HepG2 (cell line): Measurements from ENCODE around the gene PGAP3. TPM values are rescaled to one million over a fixed set of nuclear protein-coding genes. Genes with fewer than 3 reads are reported as not detected.

Experiments
- AGO2 ChIP-seq: fragments of 200-400 bp; formaldehyde crosslinking; optimal IDR thresholded peaks from 2 replicates; pipeline ENCODE3; 2017; ENCODE audit warnings: mild to moderate bottlenecking, low read depth, low read length, moderate library complexity
- BRD4 ChIP-seq: sonication (generic); formaldehyde crosslinking; IDR thresholded peaks from 2 replicates; pipeline ENCODE4 v1.4.0; 2020; ENCODE audit warnings: missing genetic modification reagents
- CERS6 ChIP-seq: sonication (generic); formaldehyde crosslinking; IDR thresholded peaks from 2 replicates; pipeline ENCODE4 v1.5.0; 2020; ENCODE audit warnings: missing genetic modification reagents
- HNRNPL ChIP-seq: fragments of 200-400 bp; formaldehyde crosslinking; IDR thresholded peaks from 2 replicates; pipeline ENCODE4 v1.6.1; 2017; ENCODE audit warnings: mild to moderate bottlenecking, low read depth, low read length
- NKX3-1 ChIP-seq: sonication (generic); formaldehyde crosslinking; IDR thresholded peaks from 2 replicates; pipeline ENCODE4 v1.5.0; 2020; ENCODE audit warnings: missing genetic modification reagents
- PITX1 ChIP-seq: sonication (generic); formaldehyde crosslinking; IDR thresholded peaks from 2 replicates; pipeline ENCODE4 v1.5.1; 2020; ENCODE audit warnings: mild to moderate bottlenecking, missing genetic modification reagents
- RAD21 ChIP-seq: fragments of 450-650 bp; formaldehyde crosslinking; IDR thresholded peaks from 2 replicates; pipeline ENCODE4 v1.5.0; 2020; ENCODE audit warnings: mild to moderate bottlenecking
- RERE ChIP-seq: IDR thresholded peaks from 2 replicates; pipeline ENCODE4 v1.6.1; 2016; ENCODE audit warnings: low read depth, missing genetic modification reagents, missing compliant biosample characterization
- SP2 ChIP-seq: sonication (generic); formaldehyde crosslinking; IDR thresholded peaks from 2 replicates; pipeline ENCODE4 v1.5.1; 2020; ENCODE audit warnings: mild to moderate bottlenecking, missing genetic modification reagents
- STAG1 ChIP-seq: sonication (generic); formaldehyde crosslinking; IDR thresholded peaks from 2 replicates; pipeline ENCODE4 v1.4.0; 2020; ENCODE audit warnings: missing genetic modification reagents
- ZMYM4 ChIP-seq: sonication (generic); formaldehyde crosslinking; IDR thresholded peaks from 2 replicates; pipeline ENCODE4 v1.8.1; 2023; ENCODE audit warnings: mild to moderate bottlenecking, missing genetic modification reagents
- ZNF224 ChIP-seq: sonication (generic); formaldehyde crosslinking; IDR thresholded peaks from 2 replicates; pipeline ENCODE4 v1.5.0; 2020; ENCODE audit warnings: mild to moderate bottlenecking, missing genetic modification reagents
- ZNF558 ChIP-seq: sonication (generic); formaldehyde crosslinking; IDR thresholded peaks from 2 replicates; pipeline ENCODE4 v1.9.0; 2022; ENCODE audit warnings: mild to moderate bottlenecking, missing genetic modification reagents, borderline replicate concordance
- ZNF576 ChIP-seq: sonication (generic); formaldehyde crosslinking; IDR thresholded peaks from 2 replicates; pipeline ENCODE4 v1.4.0; 2020; ENCODE audit warnings: mild to moderate bottlenecking, missing genetic modification reagents
- ZNF687 ChIP-seq: sonication (generic); formaldehyde crosslinking; IDR thresholded peaks from 2 replicates; pipeline ENCODE4 v1.5.1; 2020; ENCODE audit warnings: mild to moderate bottlenecking, missing genetic modification reagents, moderate library complexity
- ZNF761 ChIP-seq: sonication (generic); formaldehyde crosslinking; conservative IDR thresholded peaks from 2 replicates; pipeline ENCODE4 v1.4.0; 2020; ENCODE audit warnings: mild to moderate bottlenecking, missing genetic modification reagents
- ZNF788 ChIP-seq: sonication (generic); formaldehyde crosslinking; IDR thresholded peaks from 2 replicates; pipeline ENCODE4 v1.5.0; 2020; ENCODE audit warnings: mild to moderate bottlenecking, missing genetic modification reagents, borderline replicate concordance
- ZNF891 ChIP-seq: sonication (generic); formaldehyde crosslinking; IDR thresholded peaks from 2 replicates; pipeline ENCODE4 v1.5.0; 2020; ENCODE audit warnings: mild to moderate bottlenecking, missing genetic modification reagents
- polyA plus RNA-seq, 8 experiments: library from polyadenylated mRNA; depleted of rRNA in 3 of 8; stranded (reverse) in 7 of 8; unstranded in 1 of 8; fragments of >200 nt; fragmentation: Illumina TruSeq in 4 of 8; extraction: Trizol in 4 of 8; gene quantifications; 2 replicates each; pipeline versions ENCODE4 v1.2.1 to v1.2.3, GENCODE V29; 2011 to 2016; ENCODE audit warnings: low read depth in 4 of 8, missing spikeins in 1 of 8, mixed read lengths in 1 of 8; ENCODE audit not compliant: insufficient read depth in 1 of 8
- total RNA-seq, 5 experiments: library from RNA; depleted of rRNA; stranded (reverse); fragments of >200 nt; fragmentation: Illumina TruSeq; extraction: Trizol; gene quantifications; 2 replicates each; pipeline ENCODE4 v1.2.3, GENCODE V29; 2016; ENCODE audit warnings: low read depth in 1 of 5

PGAP3 gene
- total and polyA plus RNA-seq, 2 of the 13 experiments (the other 11 are each of a cell fraction or from before 2014, with no cell fraction given), result 11.9 to 14.6 TPM

- TF ChIP-seq HNRNPL (0 out of 2 replicates have a peak, but pooled peaks have one; percentile 25), ZNF687 (CRISPR knock-in tag) (peak; percentile 94), RERE (no peak), PITX1 (CRISPR knock-in tag) (peak; percentile 35; the same call in 1 of the 2 replicates), BRD4 (0 out of 2 replicates have a peak, but pooled peaks have one; percentile 60), ZNF576 (CRISPR knock-in tag) (0 out of 2 replicates have a peak, but pooled peaks have one; percentile 20), ZNF891 (CRISPR knock-in tag) (peak; percentile 80), SP2 (peak; percentile 74), RAD21 (CRISPR knock-in tag) (peak; percentile 60), ZMYM4 (peak; percentile 76; the same call in 1 of the 2 replicates), CERS6 (CRISPR knock-in tag) (no peak), ZNF761 (CRISPR knock-in tag) (peak; percentile 88), ZNF224 (0 out of 2 replicates have a peak, but pooled peaks have one; percentile 27), ZNF558 (CRISPR knock-in tag) (no peak; the same call in 1 of the 2 replicates), ZNF788 (peak; percentile 95; the same call in 1 of the 2 replicates), STAG1 (CRISPR knock-in tag) (0 out of 2 replicates have a peak, but pooled peaks have one; percentile 19), AGO2 (peak; percentile 74), NKX3-1 (CRISPR knock-in tag) (peak; percentile 32; the same call in 1 of the 2 replicates)
Measured at GRCh38 chr17:39636927-39637736, 50.7 kb downstream of the PGAP3 start, which contains the start of gene STARD3 (continued).
